Activated CD4-positive, alpha-beta T cell treated with anti-CD3 and anti-CD28 coated beads, Interleukin-2, Interleukin-4, amounts not matched to agents 100 ng/mL and 50 ng/mL, durations not matched to agents 16 hours and 8 hours (primary cell): ENCODE results near the gene CACNA2D3.

ENCODE experiments used
- DNase-seq: peaks from one replicate; pipeline ENCODE4 v3.0.0-alpha.2; 2020; ENCODE audit warnings: low spot score

CACNA2D3 gene

DNA sequence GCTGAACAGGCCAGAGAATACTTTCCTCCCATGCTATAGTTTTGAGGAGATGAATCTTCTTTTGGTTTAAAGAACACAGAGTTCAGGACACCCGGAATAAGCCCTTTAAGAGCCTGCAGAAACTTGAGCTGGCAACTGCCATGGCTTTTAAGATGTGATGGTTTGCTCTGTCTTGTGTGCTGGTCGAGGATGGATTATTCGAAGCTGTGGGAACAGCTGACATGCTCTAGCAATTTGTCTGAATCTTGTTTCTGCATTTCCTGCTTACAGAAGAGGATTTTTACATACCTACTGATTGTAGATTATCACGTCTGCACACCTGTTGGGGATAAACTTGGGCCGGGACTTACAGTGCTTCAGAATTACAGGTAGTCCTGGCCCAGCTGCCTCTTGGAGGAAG is 408.6 kb downstream of the CACNA2D3 start:
- DNase-seq, result no peak

DNA sequence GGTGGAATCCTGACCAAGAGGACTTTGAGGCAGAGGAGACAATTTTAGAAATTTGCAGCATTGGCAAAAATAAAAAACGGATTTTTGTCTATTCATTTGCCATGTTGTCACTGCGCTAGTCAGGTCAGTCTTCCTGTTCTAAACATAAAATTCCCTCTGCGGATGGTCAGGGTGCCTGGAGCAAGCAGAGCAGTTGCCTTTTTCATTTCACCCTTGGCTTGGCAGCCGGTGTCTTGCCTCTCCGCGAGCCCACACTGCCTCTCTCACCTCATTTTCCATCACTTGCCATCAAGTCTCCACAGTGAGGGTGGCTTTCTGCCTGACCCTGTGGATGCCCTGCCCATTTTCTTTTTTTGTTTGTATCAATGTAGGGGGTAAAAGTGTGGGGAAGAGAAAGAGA is 409.4 kb downstream of the CACNA2D3 start:
- no peak for DNase-seq

DNA sequence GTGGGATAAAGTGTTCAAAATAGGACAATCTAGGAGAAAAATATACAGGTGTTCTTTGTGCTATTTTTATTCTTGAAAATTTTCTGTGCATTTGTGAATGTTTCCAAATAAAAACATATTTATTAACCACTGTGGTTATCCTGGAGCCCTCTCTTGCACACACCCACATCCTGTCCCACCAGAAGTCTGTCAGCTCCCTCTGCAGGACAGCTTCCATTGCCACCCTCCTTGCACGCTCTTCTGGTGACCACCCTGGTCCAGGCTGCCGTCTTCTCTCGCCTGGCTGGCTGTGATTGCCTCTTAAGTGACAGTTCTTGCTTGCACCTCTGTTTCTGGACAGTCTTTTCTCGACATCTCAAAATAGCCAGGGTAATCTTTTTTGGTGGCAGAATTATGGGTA is 411.5 kb downstream of the CACNA2D3 start:
- no peak for DNase-seq

- no peak for DNase-seq
Observed at GRCh38 chr3:54535619-54536018, 413.3 kb downstream of the CACNA2D3 start.

GRCh38 chr3:54536450-54536849 is 414.1 kb downstream of the CACNA2D3 start:
- no peak for DNase-seq

DNA sequence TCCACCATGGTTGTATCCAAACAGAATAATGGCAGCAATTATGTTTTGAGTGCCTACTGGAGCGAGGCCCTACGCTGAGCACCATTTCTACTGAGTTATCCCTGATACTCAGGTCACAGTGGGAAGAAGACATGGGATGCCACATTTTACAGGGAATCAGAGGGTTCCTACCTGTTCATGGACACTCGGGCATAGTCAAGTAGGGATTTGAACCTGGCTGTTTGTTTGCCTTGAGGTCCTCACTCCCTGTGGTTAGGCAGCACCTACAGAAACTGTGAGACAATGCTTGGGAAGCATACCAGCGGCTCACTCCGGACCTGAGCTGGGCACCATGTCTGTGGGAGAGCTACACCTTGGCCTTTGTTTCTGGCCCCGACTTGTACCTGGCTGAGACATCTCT is 415.2 kb downstream of the CACNA2D3 start:
- no peak for DNase-seq

DNA sequence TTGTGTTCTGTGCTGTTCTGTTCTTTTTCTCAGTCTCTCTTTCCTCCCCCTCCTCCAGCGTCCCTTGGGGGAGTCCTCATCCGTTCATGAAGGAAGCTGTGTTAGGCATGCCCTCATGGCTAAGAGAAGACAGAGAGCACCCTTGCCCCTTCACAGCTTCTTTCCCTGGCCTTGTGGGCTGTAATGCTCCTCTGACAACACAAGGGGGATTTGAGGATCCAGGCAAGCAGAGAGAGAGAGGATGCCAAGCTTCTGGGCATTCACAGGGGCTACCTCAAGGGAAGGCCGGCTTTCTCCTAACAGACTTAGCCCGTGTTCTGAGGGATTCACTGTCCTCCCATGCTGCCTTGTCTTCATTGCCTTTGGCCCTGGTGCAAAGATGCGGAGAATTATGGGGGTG is 416.0 kb downstream of the CACNA2D3 start:
- DNase-seq, result no peak

- DNase-seq, result no peak
Observed at GRCh38 chr3:54541369-54541768, 419.0 kb downstream of the CACNA2D3 start.

DNA sequence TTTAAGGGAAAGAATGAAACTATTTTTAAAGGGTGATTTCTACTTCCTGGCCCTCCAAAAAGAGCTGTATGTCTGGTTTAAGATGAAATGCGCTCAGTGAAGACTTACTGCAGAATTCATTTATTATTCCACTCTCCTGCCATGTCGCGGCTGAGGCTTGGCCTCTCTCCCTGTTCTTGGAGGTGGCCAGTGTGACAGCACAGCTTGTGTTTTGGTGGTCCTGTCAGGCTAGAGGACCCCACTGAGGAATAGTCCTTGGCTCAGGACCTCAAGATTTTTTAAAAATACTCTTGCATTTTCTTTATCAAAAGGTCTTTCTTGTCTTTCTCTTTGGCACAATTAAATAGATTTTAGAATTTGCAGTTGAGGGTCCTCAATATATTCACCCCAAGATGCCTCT is 421.1 kb downstream of the CACNA2D3 start:
- DNase-seq, result no peak

- DNase-seq, result no peak
Observed at GRCh38 chr3:54547051-54547450, 424.7 kb downstream of the CACNA2D3 start.

DNA sequence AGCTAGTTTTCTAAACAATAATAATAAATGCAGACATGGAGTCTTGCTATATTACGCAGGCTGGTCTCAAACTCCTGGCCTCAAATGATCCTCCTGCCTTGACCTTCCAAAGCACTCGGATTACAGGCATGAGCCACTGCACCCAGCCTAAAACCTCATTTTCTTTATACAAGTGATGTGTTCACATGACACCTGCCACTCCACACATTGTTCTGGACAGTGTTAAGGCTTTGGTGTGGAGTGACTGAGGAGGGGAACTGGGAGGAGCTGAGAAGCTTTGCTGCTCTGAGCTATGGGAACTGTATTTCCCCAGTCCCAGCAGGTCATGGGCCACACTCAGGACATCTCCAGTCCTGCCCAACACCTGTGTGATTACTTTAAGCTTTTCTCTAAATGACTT is 425.5 kb downstream of the CACNA2D3 start:
- DNase-seq, result no peak

DNA sequence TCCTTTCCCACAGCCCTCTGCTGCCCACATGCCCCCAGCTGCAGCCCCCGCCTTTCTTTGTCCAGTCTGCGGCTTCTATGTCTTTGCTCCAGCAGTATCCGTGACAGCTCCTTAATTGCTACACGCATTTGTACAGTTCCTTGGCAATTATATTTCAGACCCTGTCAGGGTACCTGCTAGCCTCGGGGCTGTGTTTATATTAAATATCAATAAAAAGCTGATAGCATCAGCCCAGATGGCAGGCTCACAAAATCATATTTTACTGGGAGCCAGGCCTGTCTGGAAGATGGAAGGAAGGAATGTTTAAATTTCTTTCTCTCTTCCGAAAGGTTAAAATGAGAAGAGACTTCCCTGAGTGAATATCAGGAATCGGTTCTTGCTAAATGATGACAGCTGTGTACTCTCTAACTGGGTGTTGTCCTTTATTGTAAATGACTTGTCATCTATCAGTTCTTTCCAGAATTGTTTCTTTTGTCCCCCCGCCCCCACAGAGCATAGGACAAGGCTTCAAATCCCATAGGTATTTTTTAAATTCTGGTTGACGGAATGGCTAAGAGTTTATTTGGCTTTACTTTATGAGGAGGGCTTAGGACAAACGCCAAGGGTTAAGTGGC is 427.4 kb downstream of the CACNA2D3 start:
- no peak for DNase-seq

- DNase-seq, result no peak
Observed at GRCh38 chr3:54550221-54550977, 428.0 kb downstream of the CACNA2D3 start.

- no peak for DNase-seq
Observed at GRCh38 chr3:54556630-54557029, 434.3 kb downstream of the CACNA2D3 start.

GRCh38 chr3:54557538-54558428 is 435.4 kb downstream of the CACNA2D3 start:
- no peak for DNase-seq

DNA sequence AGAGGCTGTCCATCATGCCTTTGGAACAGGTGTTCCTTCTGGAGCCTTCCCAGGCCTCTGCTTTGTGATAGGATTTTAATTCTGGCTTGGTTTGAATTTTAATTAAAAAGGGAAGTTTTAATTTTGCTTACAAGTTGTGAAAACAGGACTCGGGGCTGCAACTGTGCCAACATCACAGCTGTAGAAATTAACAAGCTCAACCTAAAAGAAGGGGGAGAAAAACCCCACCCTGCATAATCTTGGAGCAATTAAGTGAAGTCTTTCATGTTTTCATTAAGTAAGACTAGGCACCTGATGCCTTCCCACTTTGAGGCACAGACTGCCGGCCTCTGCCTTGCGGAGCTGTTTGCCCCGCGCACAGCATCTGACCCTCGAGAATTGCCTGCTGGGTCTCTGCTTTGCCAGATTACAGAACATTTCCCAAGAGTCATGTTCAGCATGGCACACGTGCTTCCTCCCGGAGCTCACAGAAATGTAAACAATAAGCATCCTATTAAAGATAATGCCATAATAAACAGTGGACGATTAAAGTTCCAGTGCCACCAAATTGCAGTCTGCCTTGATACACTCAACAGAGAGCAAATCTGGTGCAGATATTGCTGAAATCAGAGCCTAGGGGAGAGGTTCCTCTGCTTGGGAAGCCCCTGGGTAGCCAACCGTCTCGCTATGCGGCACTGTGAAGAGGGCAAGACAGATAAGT is 441.3 kb downstream of the CACNA2D3 start:
- no peak for DNase-seq

DNA sequence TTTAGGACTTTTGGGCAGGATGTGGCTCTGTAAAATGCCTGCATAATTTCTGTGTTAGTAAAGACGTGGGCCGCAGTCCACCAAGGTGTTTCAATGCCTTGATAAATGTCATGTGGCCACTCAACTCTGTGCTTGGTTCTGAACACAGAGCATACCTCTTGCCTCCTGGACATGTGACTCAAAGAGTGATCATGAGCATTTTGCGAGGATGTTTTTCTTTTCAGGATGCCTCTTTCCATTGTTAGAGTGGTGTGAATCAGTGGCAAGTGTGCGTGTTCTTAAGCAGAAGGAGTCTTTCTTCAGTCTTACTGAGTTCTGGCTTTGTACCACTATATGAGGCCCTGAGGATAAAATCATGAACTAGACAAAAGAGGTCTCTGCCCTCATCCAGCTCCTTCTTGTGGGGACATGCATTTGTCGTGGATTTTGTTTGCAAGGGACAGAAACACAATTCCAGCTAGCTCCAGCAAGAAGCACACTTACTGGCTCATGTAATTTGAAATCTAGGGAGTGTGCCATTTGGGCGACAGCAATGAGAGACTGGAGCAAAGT is 442.1 kb downstream of the CACNA2D3 start:
- no peak for DNase-seq

GRCh38 chr3:54565956-54566355 is 443.6 kb downstream of the CACNA2D3 start:
- no peak for DNase-seq

GRCh38 chr3:54567949-54568348 is 445.6 kb downstream of the CACNA2D3 start:
- no peak for DNase-seq

- no peak for DNase-seq
Observed at GRCh38 chr3:54570008-54570407, 447.7 kb downstream of the CACNA2D3 start.

GRCh38 chr3:54572197-54572895 is 450.0 kb downstream of the CACNA2D3 start:
- no peak for DNase-seq
